H9 (cell line): ENCODE measurements around the gene SCGB1D1. TPM values are rescaled to one million over a fixed set of nuclear protein-coding genes. Genes with fewer than 3 reads are reported as not detected.

Experiments used
- DNase-seq: peaks from one replicate; pipeline ENCODE4 v3.0.0-alpha.2; 2017
- H2AFZ ChIP-seq: one replicate; pipeline ENCODE4 v1.6.1; 2013; ENCODE audit warnings: mild to moderate bottlenecking, low read length, control low read depth, moderate library complexity
- H2AK5ac ChIP-seq: 2 replicates; pipeline ENCODE4 v1.6.1; 2013; ENCODE audit warnings: low read length, control low read depth, mixed read lengths; ENCODE audit not compliant: insufficient read length
- H2BK120ac ChIP-seq: one replicate; pipeline ENCODE4 v1.6.1; 2013; ENCODE audit warnings: low read depth, mild to moderate bottlenecking, low read length, control low read depth, inconsistent platforms; ENCODE audit not compliant: poor library complexity, severe bottlenecking
- H2BK12ac ChIP-seq: 2 replicates; pipeline ENCODE4 v1.6.1; 2013; ENCODE audit warnings: low read length, control low read depth, mixed read lengths, low read depth; ENCODE audit not compliant: insufficient read length
- H2BK15ac ChIP-seq: 2 replicates; pipeline ENCODE4 v1.6.1; 2013; ENCODE audit warnings: low read depth, low read length, control low read depth
- H2BK20ac ChIP-seq: one replicate; pipeline ENCODE4 v1.6.1; 2013; ENCODE audit warnings: low read depth, mild to moderate bottlenecking, low read length, control low read depth, inconsistent platforms; ENCODE audit not compliant: poor library complexity, severe bottlenecking
- H2BK5ac ChIP-seq: 2 replicates; pipeline ENCODE4 v1.6.1; 2013; ENCODE audit warnings: low read length, control low read depth, mixed read lengths; ENCODE audit not compliant: insufficient read length
- H3K14ac ChIP-seq: 2 replicates; pipeline ENCODE4 v1.6.1; 2013; ENCODE audit warnings: low read length, control low read depth; ENCODE audit not compliant: insufficient read depth
- H3K18ac ChIP-seq: 2 replicates; pipeline ENCODE4 v1.6.1; 2013; ENCODE audit warnings: low read depth, mild to moderate bottlenecking, mixed read lengths, low read length, control low read depth; ENCODE audit not compliant: insufficient read length
- H3K23ac ChIP-seq: 2 replicates; pipeline ENCODE4 v1.6.1; 2013; ENCODE audit warnings: low read length, control low read depth, mixed read lengths, low read depth; ENCODE audit not compliant: insufficient read length
- H3K23me2 ChIP-seq: 2 replicates; pipeline ENCODE4 v1.6.1; 2013; ENCODE audit warnings: low read depth, mild to moderate bottlenecking, mixed read lengths, low read length, control low read depth; ENCODE audit not compliant: insufficient read length, poor library complexity, severe bottlenecking
- H3K27ac ChIP-seq: 2 replicates; pipeline ENCODE4 v1.5.1; 2013; ENCODE audit warnings: low read length, control low read depth, mixed read lengths, low read depth; ENCODE audit not compliant: insufficient read length
- H3K27me3 ChIP-seq: 2 replicates; pipeline ENCODE4 v1.6.1; 2013; ENCODE audit warnings: low read length, control low read depth, inconsistent platforms; ENCODE audit not compliant: insufficient read depth
- H3K4ac ChIP-seq: 2 replicates; pipeline ENCODE4 v1.6.1; 2013; ENCODE audit warnings: low read depth, mild to moderate bottlenecking, control low read depth, inconsistent platforms, low read length, moderate library complexity
- H3K4me1 ChIP-seq: 2 replicates; pipeline ENCODE4 v1.6.1; 2013; ENCODE audit warnings: low read length, control low read depth, inconsistent platforms; ENCODE audit not compliant: insufficient read depth
- H3K4me2 ChIP-seq: 2 replicates; pipeline ENCODE4 v1.6.1; 2013; ENCODE audit warnings: low read length, control low read depth, mixed read lengths; ENCODE audit not compliant: insufficient read length, insufficient read depth
- H3K56ac ChIP-seq: 2 replicates; pipeline ENCODE4 v1.6.1; 2013; ENCODE audit warnings: low read depth, mild to moderate bottlenecking, mixed read lengths, low read length, control low read depth; ENCODE audit not compliant: insufficient read length
- H3K79me1 ChIP-seq: 2 replicates; pipeline ENCODE4 v1.6.1; 2013; ENCODE audit warnings: low read depth, mild to moderate bottlenecking, moderate library complexity, low read length, control low read depth, inconsistent platforms; ENCODE audit not compliant: insufficient read depth, poor library complexity, severe bottlenecking
- H3K79me2 ChIP-seq: 2 replicates; pipeline ENCODE4 v1.6.1; 2013; ENCODE audit warnings: low read length, control low read depth, inconsistent platforms; ENCODE audit not compliant: insufficient read depth
- H3K9ac ChIP-seq: 2 replicates; pipeline ENCODE4 v1.6.1; 2013; ENCODE audit warnings: low read length, control low read depth, mixed read lengths; ENCODE audit not compliant: insufficient read length; ENCODE audit errors: extremely low read depth
- H3K9me3 ChIP-seq: one replicate; pipeline ENCODE4 v1.6.1; 2013; ENCODE audit warnings: low read depth, low read length, inconsistent platforms; ENCODE audit not compliant: control insufficient read depth
- H3T11ph ChIP-seq: one replicate; pipeline ENCODE4 v1.6.1; 2013; ENCODE audit warnings: mild to moderate bottlenecking, low read length, control low read depth, inconsistent platforms
- H4K20me1 ChIP-seq: one replicate; pipeline ENCODE4 v1.6.1; 2013; ENCODE audit not compliant: control insufficient read depth, insufficient read length, insufficient read depth
- H4K5ac ChIP-seq: 2 replicates; pipeline ENCODE4 v1.6.1; 2013; ENCODE audit warnings: low read depth, mild to moderate bottlenecking, mixed read lengths, low read length, control low read depth; ENCODE audit not compliant: insufficient read length
- H4K8ac ChIP-seq: replicated peaks from 2 replicates; pipeline ENCODE4 v1.6.1; 2013; ENCODE audit warnings: low read length, control low read depth, mixed read lengths, low read depth; ENCODE audit not compliant: insufficient read length
- H4K91ac ChIP-seq: 2 replicates; pipeline ENCODE4 v1.6.1; 2013; ENCODE audit warnings: low read depth, mild to moderate bottlenecking, moderate library complexity, mixed read lengths, low read length, control low read depth; ENCODE audit not compliant: insufficient read length
- H3K27ac Mint-ChIP-seq, 3 experiments: 2 replicates in 2 of 3; 3 replicates in 1 of 3; pipeline ENCODE4 v1.8.0; 2020 to 2021; ENCODE audit warnings: mixed read lengths in 3 of 3, mild to moderate bottlenecking in 1 of 3, moderate library complexity in 1 of 3
- H3K27me3 Mint-ChIP-seq: 2 replicates; pipeline ENCODE4 v1.8.0; 2021; ENCODE audit warnings: low read depth, mild to moderate bottlenecking, moderate library complexity, mixed read lengths
- H3K36me3 Mint-ChIP-seq, 3 experiments: 2 replicates in 2 of 3; 3 replicates in 1 of 3; pipeline ENCODE4 v1.8.0; 2020 to 2021; ENCODE audit warnings: low read depth in 3 of 3, mixed read lengths in 3 of 3; ENCODE audit not compliant: insufficient read depth in 1 of 3
- H3K4me1 Mint-ChIP-seq, 2 experiments: 2 replicates each; pipeline ENCODE4 v1.8.0; 2020; ENCODE audit warnings: mixed read lengths in 2 of 2
- H3K4me3 Mint-ChIP-seq, 2 experiments: 2 replicates in 1 of 2; 3 replicates in 1 of 2; pipeline ENCODE4 v1.8.0; 2020 to 2021; ENCODE audit warnings: mild to moderate bottlenecking in 2 of 2, mixed read lengths in 2 of 2, moderate library complexity in 1 of 2
- H3K9me3 Mint-ChIP-seq, 2 experiments: 2 replicates in 1 of 2; 3 replicates in 1 of 2; pipeline ENCODE4 v1.8.0; 2020; ENCODE audit warnings: mild to moderate bottlenecking in 2 of 2, mixed read lengths in 2 of 2, moderate library complexity in 1 of 2
- CTCF ChIP-seq: fragments of 200-600 bp; sonication (generic); conservative IDR thresholded peaks from 3 replicates; pipeline ENCODE4 v1.8.0; 2021; ENCODE audit warnings: antibody characterized with exemption, mild to moderate bottlenecking
- WGBS: extraction: QIAGEN DNeasy Blood & Tissue Kit; methylation state at CpG from one replicate; pipeline ENCODE4 v1.1.7; 2013; ENCODE audit warnings: missing lambda C conversion rate, low lambda C conversion rate, mixed read lengths; ENCODE audit not compliant: insufficient read length; ENCODE audit errors: extremely low coverage; 5-methylcytosine and 5-hydroxymethylcytosine counted together
- total RNA-seq: library from RNA; stranded (reverse); gene quantifications from 2 replicates; pipeline ENCODE4 v1.2.1, GENCODE V29; 2021

Gene SCGB1D1
- total RNA-seq, 1 experiment from 2014 or later = not detected

- H2BK12ac ChIP-seq = no peak overlapping the region
- no peaks in the 10 kb centered on the region for H3K4me1 ChIP-seq
- H2BK120ac ChIP-seq = no peak overlapping the region
- no peak overlapping the region for H3K27ac ChIP-seq
- H3K4me3 Mint-ChIP-seq = no peak overlapping the region
- H3K23ac ChIP-seq = no peak overlapping the region
- no CpG with 5 or more reads among the region's 22 CpGs for WGBS
- no peak overlapping the region for H3T11ph ChIP-seq
- H3K4me2 ChIP-seq = no peak overlapping the region
- H2BK15ac ChIP-seq = no peak overlapping the region
- H3K4me1 Mint-ChIP-seq = no peaks in the 10 kb centered on the region
- no peak overlapping the region for H2AK5ac ChIP-seq
- no peak overlapping the region for H4K5ac ChIP-seq
- no peaks in the 10 kb centered on the region for H3K9me3 ChIP-seq
- H3K27ac Mint-ChIP-seq = no peak overlapping the region
- H3K79me1 ChIP-seq = peaks cover 3% of the 10 kb centered on the region
- no peak overlapping the region for H3K4ac ChIP-seq
- peaks cover 34 to 93% (median 73%) of the 10 kb centered on the region in 3 experiments; a peak in 6 of 7 replicates for H3K36me3 Mint-ChIP-seq
- no peak overlapping the region for H2AFZ ChIP-seq
- no peaks in the 10 kb centered on the region for H3K9me3 Mint-ChIP-seq
- no peaks in the 10 kb centered on the region for H3K23me2 ChIP-seq
- peak; percentile 15 for DNase-seq
- no peaks in the 10 kb centered on the region for H3K27me3 ChIP-seq
- no peaks in the 10 kb centered on the region for H4K20me1 ChIP-seq
- H3K27me3 Mint-ChIP-seq = no peaks in the 10 kb centered on the region
- H4K8ac ChIP-seq = no peak overlapping the region
- no peak overlapping the region for H2BK20ac ChIP-seq
- H3K18ac ChIP-seq = no peak overlapping the region
- H3K79me2 ChIP-seq = peaks cover 3% of the 10 kb centered on the region; the same call in 1 of the 2 replicates
- H3K56ac ChIP-seq = no peak overlapping the region
- H4K91ac ChIP-seq = no peak overlapping the region
- H3K9ac ChIP-seq = no peak overlapping the region
- no peak overlapping the region for H2BK5ac ChIP-seq
- no peak overlapping the region for H3K14ac ChIP-seq
- no peak for TF ChIP-seq CTCF
Observed at GRCh38 chr11:62141111-62142042, 48.6 kb upstream of the SCGB1D1 start.
